COLO668 (cell line): ENCODE data around the gene PARD3.
"Not testable (repeated sequence)": the region's sequence is repeated elsewhere in the genome, so short reads cannot be mapped to it uniquely, and the experiment has no call there.

Source experiments
- DNase-seq: peaks from one replicate; lab custom pipeline; 2025; ENCODE audit not compliant: unreplicated experiment; lab: John Stamatoyannopoulos, UW

PARD3 gene

GRCh38 chr10:34654211-34654610 is 160.9 kb downstream of the PARD3 start:
- no peak for DNase-seq

GRCh38 chr10:34653530-34653929 is 161.6 kb downstream of the PARD3 start:
- no peak for DNase-seq

- DNase-seq, result no peak
Observed at GRCh38 chr10:34651416-34652195, 163.5 kb downstream of the PARD3 start.

GRCh38 chr10:34650156-34650555 is 164.9 kb downstream of the PARD3 start:
- no peak for DNase-seq

- DNase-seq, result no peak
Observed at GRCh38 chr10:34649385-34649784, 165.7 kb downstream of the PARD3 start.

GRCh38 chr10:34648919-34649318 is 166.2 kb downstream of the PARD3 start:
- no peak for DNase-seq

GRCh38 chr10:34647875-34648865 is 166.9 kb downstream of the PARD3 start:
- DNase-seq, result no peak

GRCh38 chr10:34647160-34647559 is 167.9 kb downstream of the PARD3 start:
- DNase-seq, result no peak

- no peak for DNase-seq
Observed at GRCh38 chr10:34646331-34646730, 168.8 kb downstream of the PARD3 start.

GRCh38 chr10:34644815-34645214 is 170.3 kb downstream of the PARD3 start:
- not testable (repeated sequence) for DNase-seq

- DNase-seq, result no peak
Observed at GRCh38 chr10:34644224-34644623, 170.9 kb downstream of the PARD3 start.

- DNase-seq, result no peak
Observed at GRCh38 chr10:34643620-34644019, 171.5 kb downstream of the PARD3 start.

- DNase-seq, result no peak
Observed at GRCh38 chr10:34641913-34642558, 173.1 kb downstream of the PARD3 start.

- no peak for DNase-seq
Observed at GRCh38 chr10:34641147-34641912, 173.8 kb downstream of the PARD3 start.

- peak; percentile 57 for DNase-seq
Observed at GRCh38 chr10:34638406-34639054, 176.6 kb downstream of the PARD3 start.

- peak; percentile 53 for DNase-seq
Observed at GRCh38 chr10:34637418-34637911, 177.6 kb downstream of the PARD3 start.

- no peak for DNase-seq
Observed at GRCh38 chr10:34635111-34635510, 180.0 kb downstream of the PARD3 start.

GRCh38 chr10:34633374-34633773 is 181.7 kb downstream of the PARD3 start:
- peak; percentile 4 for DNase-seq

GRCh38 chr10:34629084-34629483 is 186.0 kb downstream of the PARD3 start:
- DNase-seq, result no peak
